Activated CD8-positive, alpha-beta memory T cell treated with anti-CD3 and anti-CD28 coated beads for 36 hours (primary cell): ENCODE results near the gene COL18A1. TPM values are rescaled to one million over a fixed set of nuclear protein-coding genes. Genes with fewer than 3 reads are reported as not detected.

Source experiments
- CTCF ChIA-PET: fragments of 350-600 bp; sonication (Branson Sonifier 250); formaldehyde crosslinking; loops from one replicate; lab custom pipeline; 2021; ENCODE audit warnings: antibody characterized with exemption; lab: Charles Lee
- POLR2A ChIA-PET: fragments of 350-600 bp; sonication (Branson Sonifier 250); formaldehyde crosslinking; loops from one replicate; lab custom pipeline; 2021; ENCODE audit warnings: antibody characterized with exemption; lab: Charles Lee
- total RNA-seq, 2 experiments: library from RNA; stranded (reverse); gene quantifications; one replicate each; pipeline ENCODE4 v1.2.3, GENCODE V29; 2021

COL18A1 gene
- total RNA-seq, 2 experiments from 2014 or later: 1.9 TPM

DNA sequence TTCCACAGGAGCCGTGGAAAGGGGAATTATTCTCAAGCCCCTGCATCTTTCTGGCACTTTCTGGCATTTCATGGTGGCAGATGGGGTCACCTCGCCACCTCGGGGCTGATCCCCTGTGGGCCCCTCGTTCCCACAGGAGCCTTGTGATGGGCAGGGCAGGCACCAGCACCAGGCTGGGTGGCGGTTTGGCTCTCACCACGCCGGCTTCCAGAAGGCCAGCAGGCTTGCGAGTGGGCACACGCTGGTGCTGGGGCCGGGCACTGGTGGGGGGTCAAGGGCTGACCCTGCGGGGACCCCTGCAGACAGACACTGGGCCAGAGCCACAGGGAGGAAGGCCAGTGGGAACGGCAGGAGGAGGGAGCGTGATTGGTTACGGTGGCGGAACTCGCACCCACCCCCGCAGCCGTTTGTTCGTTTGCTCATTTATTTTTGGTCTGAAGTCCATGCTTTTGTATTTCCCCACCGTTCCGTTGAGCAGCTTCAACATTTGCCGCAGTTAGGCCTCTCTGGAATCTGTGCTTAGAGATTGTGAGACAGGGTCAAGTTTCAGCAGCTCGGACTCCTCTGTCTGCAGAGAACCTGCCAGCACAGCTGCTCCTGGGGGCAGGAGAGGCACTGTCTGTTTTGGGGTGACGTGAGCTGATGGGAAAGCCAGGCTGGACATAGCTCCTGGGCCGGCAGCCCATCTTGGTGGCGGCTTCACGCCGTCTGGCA, 5.3 kb downstream of the COL18A1 start:
- ChIA-PET POLR2A (no interaction called here), CTCF (no interaction called here)

DNA sequence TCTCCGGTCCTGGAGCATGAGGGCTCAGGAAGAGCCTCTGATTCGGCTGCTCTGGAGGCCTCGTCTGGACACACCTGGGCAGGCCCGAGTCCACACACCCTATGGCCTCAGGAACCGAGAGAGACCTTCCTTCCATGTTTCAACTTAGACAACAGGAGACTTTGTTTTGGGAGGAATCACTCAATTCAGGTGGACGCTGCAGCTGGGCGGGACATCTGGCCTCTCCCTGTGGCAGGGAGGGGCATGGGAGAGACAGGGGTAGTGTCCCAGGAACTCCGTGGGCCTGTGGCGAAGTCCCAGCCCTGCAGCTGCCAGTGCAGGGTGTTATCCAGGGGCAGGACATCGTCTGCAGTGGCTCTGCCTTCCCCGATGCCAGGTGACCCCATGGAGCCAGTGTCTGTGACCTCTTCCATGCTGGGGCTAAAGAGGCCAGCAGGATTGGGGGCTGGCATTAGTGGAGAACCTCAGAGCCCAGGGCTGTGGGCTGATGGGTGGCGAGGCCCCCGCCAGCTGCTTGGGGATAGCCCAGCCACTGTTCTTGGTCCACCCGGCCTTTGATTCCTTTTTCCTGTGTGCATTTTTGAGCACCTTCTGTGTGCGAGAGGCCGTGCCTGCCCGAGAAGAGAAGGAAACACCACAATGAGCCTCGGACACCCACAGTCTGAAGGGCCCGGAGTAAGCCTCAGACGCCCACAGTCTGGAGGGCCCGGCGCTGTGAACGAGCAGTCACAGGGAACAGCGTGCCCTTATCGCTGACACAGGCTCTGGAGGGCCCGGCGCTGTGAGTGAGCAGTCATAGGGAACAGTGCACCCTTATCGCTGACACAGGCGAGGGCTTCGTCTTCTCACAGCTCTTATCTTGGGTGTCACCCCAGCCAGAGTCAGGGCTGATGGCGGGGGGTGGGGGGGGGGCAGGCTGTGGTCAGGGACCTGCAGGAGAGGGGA, 6.2 kb downstream of the COL18A1 start:
- ChIA-PET POLR2A (no interaction called here), CTCF (no interaction called here)

DNA sequence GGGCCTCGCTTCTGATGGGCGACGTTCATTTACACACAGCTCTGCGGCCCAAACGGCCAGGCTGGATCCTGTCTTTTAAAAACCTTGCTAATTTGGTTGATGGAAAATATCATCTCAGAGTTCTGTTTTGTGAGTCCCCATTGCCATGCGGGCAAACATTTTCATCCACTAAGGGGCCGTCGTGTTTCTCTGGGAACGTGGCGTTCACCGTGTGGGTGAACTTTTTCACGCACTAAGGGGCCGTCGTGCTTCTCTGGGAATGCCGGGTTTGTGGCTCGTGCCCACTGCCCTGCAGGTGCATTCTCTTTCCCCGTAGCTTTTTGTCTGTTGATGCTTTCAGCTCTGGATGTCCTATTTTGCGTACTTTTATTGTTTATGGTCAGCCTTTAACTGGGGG, 6.8 kb downstream of the COL18A1 start:
- POLR2A ChIA-PET: no interaction called here
- CTCF ChIA-PET: no interaction called here

DNA sequence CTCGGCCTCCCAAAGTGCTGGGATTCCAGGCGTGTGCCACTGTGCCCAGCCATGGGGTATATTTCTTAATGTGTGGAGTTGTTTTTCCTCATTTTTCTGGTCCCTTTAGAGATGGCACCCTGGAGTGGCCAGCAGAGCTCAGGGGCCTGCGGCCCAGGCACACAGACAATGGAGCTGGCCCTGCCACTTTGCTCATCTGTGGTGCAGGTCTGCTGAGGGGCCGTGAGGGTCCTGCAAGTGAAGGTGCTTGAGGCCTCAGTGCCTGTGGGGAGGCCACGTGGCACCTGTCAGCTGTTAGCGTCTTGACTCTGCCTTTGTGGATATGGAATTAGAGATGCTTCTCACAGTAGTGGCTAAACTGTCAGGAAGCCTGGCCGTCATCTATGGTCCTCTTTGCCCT, 7.5 kb downstream of the COL18A1 start:
- POLR2A ChIA-PET: no interaction called here
- CTCF ChIA-PET: no interaction called here

DNA sequence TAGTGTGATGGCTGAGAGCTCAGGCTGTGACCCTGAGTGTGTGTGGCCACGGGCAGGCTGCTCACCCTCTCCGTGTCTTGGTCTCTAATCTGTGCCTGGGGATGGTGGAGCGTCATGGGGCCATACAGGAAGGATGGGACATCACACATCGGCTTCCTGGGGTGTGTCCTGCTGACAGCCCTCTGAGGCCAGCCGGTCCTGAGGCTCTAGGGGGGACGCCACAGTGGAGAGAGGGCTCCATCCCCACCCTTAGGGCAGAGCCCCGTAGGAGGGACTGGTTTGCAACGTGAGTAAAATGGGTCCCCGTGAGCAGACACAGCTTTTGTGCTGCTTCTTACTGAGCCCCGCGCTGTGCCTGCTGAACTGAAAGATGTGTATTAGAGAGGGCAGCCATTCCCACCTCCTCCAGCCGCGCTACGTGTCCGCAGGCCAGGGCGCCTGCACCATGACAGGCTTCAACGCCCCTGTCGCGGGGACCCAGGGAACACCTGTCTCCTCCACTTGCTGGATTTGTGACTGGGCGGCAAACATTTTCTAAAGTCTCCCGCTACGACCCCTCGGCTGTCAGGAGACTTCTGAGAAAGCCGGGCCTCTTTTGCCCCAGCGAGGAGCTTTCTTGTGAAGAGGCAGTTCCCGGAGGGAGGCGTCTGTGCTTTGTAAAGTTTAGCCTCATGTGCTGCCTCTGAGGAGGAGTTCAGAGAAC, 8.1 kb downstream of the COL18A1 start:
- ChIA-PET CTCF (no interaction called here), POLR2A (no interaction called here)

DNA sequence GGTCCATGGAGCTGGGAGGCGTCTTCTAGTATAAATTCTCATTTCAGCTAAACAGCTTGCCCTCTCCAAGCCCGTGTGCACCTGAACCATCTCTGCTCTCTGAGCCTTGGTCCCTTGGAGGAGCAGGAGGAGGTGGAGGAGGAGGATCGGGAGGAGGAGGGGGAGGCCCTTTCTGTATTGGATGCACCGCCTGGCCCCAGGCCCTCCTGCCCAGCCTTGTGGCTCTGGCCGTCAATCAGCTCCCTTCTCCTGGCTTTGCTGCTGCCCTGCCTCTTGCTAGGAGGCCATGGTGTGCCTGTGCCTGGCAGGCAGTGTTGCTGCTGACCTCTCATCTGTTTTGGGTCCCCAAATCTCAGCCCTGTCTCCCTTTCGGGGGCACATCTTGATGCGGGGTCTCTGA, 9.0 kb downstream of the COL18A1 start:
- CTCF ChIA-PET: no interaction called here
- POLR2A ChIA-PET: no interaction called here

DNA sequence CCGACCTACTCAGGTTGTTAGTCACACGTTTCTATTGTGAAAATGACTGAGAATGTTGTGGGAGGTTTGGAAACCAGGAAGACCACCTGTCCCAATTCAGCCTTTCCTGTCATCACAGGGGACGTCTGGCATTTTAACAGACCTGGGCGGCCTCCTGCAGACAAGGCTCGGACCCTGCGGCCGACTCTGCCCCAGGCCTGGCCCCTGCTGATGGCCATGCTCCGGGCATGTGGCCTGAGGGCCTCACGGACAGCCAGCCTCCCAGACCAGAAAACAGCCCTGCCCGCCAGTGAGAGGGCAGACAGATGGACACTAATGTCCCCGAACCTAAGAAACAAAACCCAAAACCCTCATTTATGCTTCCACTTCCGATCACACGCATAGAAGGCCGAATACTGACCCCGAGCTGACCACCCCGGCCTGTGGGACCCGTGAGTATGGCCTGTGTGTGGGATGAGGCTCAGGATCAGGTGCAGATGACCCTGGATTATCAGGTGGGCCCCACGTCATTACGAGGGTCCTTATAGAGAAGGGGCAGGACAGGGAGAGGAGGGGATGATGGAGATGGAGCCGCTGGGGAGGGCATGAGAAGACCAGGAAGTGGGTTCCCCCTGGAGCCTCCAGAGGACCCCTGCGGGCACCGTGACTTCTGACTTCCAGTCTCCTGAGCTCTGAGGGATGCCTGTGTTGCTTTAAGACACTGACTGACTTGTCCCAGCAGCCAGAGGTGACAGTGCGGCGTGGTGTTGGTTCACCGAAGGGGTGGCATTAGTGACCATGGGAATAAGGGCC, 9.6 kb downstream of the COL18A1 start:
- ChIA-PET CTCF (no interaction called here), POLR2A (no interaction called here)

DNA sequence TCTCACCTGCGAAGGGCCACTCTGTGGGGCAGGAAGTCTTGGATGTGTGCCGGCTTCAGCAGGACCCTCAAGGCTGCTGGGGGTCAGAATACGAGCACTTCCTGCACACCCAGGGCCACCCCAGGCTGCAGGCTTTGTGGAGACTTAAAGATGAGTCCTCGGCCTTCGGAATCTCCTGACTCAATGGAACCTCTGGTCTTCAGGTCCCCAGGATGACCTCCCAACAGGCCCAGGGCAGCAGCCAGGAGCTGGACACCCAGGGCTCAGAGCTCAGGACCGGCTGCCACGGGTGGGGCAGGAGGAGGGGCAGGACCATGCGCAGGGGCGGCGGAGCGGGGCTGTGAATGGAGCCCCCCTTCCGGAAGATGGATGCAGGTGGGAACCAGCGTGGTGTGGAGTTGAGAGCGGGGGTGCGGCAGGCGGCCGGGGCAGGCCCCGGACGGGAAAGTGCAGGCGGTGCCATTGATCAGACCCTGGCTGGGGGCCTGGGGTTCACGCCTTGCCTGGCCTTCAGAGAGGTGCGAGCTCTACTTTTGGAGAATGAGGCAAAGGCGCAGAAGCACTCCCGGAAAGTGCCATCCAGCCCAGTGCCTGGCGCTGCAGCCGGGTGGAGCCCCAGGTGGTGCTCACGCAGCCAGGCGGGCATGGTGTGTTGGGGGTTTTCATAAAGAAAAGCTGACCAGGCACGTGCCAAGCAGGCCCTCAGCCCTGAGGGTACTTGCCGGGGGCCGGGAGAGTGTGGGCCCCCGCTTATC, 10.4 kb downstream of the COL18A1 start:
- CTCF ChIA-PET: no interaction called here
- POLR2A ChIA-PET: no interaction called here

DNA sequence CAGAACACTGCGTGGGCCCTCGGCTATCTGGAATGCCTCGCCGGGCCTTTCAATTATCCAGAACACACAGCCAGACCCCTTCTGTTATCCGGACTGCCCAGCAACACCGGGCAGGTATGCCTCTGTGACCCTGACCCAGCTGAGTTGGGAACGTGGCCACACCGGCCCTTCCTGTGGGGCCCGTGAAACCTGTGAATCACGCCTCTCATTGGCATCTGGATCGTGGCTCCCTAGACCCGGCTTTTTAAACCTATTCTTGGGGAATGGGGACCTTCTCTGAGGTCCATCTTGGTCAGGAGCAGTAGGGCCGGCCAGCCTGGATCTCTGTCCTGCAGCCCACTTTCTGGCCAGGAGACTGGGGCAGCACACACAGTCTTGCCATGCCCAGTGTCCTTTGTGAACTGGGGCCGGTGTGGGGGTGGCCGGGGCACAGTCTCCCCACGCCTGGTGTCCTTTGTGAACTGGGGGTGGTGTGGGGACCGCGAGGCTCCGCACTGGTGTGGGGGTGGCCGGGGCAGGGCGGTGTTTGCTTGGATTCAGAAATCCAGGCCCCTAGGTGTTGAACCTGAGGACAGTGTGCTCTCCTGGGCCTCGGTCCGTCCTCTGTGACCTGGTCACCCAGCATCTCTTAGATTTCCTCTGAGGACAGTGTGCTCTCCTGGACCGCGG, 11.1 kb downstream of the COL18A1 start:
- ChIA-PET CTCF (no interaction called here), POLR2A (no interaction called here)

DNA sequence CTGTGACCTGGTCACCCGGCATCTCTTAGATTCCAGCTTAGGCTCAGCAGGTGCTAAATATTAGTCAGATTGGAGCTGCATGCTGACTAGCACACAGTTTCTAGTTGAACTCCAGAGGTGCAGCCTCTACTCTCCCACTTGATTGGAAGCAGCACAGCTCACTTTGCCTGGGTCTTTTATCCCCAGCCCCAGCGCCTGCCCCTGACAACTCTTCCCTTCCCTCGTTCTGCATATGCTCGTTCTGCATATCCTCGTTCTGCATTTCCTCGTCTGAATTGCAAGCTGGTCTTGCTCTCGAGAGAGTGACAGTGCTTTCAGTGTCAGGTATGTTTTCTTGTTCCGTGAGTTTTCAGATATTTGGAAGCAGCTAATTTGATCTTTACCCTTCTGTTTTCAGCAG, 11.7 kb downstream of the COL18A1 start:
- ChIA-PET POLR2A (no interaction called here), CTCF (no interaction called here)

DNA sequence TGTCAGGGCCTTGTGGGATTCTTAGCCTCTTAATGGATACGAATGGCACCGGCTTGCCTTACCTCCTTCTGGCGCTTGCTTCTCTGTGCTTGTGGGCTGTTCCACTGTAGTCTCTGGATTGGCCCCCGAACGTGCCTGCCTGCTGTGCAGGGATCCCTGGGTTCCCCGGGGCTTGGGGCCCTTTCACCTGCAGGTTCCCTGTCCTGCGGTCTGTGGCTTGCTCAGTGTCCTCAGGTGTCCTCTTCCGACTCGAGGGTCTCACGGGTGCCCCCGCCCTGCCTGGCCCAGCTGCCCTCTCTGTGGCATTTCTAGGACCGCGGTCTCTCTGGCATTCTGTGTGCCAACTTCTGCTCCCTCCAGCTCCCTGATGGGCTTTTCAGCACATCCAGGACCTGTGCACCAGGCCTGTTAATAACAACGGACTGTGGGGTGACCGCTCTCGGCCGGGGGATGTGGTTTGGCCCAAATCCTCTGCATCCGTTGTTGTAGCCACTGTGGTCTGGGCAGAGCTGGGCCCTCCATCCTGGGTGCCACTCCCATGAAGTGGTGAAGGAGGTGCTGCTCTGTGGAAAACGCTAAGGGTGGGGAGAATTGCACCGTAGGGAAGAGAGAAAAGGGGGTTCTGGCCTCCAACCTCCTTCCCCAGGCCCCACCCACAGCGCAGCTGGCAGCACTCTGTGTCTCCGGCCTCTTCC, 12.4 kb downstream of the COL18A1 start:
- CTCF ChIA-PET: interaction anchor here (1.2 kb wide), 1 partner anchor 31 kb away, joined by 3 read pairs; no protein-coding TSS in a partner anchor
- POLR2A ChIA-PET: no interaction called here

DNA sequence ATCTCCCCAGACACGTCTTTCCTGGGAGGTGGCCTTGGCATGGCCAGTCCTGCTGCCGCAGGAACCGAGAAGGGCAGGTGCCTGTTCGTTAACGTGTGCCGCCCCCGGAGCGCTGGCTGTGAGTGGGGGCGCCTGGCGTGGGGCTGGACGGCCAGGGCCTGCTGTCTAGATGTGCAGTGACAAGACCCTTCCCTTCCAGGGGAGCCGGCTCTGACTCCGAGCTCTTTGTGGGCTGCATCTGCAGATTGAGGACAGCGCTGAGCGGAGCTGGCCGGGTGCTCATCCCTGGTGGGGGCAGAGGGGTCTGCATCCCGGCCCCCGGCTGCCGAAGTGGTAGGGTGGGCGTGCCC, 13.0 kb downstream of the COL18A1 start:
- ChIA-PET CTCF (interaction anchor here (1.2 kb wide), 1 partner anchor 31 kb away, joined by 3 read pairs; no protein-coding TSS in a partner anchor), POLR2A (no interaction called here)

DNA sequence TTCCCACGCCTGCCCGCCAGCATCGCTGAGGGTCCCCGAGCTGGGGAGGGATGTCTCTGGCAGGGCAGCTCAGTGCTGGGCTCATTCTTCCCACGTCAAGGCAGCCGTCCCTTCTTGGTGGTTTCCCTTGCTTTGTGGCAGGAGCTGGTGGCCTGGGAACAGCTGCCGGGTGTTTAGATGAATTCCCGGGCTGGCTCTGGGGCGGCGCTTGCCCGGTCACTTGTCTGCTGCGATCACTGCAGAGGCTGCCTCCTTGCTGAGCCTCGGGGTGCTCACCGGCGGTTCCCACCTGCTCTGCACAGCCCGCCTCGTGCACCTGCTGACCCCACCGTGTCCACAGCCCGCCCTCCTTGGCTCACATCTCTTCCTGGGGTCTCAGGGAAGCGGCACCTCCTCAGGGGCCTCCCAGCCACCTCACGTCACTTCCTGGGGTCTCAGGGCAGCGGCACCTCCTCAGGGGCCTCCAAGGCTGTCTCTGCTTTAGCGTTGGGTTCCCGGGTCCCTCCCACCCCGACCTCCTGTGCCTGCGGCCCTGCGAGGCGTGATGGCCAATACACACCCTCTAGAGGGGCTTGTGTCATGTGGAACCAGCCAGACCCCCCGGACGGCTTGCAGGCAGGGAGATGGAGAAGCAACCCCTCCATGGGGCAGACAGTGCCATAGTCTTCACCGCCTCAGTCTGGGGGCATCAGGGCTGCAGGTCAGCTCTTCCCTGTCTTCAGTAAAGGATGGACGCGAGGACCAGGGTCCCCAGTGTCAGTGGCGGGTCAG, 13.5 kb downstream of the COL18A1 start:
- CTCF ChIA-PET: interaction anchor here (1.2 kb wide), 1 partner anchor 32 kb away, joined by 3 read pairs; no protein-coding TSS in a partner anchor
- POLR2A ChIA-PET: no interaction called here

DNA sequence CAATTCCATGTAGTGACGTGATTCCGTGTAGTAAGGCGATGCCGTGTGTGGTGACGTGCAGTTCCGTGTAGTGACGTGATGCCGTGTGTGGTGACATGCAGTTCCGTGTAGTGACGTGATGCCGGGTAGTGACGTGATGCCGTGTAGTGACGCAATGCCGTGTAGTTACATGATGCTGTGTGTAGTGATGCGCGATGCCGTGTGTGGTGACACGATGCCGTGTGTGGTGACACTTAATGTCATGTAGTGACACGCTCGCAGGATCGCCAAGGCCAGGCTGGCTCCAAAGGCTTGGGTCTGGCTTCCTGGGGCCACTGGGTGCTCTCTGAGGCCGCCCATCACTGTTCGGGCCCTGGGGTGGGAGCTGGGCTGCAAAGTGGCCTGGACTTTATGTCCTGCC, 14.2 kb downstream of the COL18A1 start:
- POLR2A ChIA-PET: no interaction called here
- CTCF ChIA-PET: no interaction called here

DNA sequence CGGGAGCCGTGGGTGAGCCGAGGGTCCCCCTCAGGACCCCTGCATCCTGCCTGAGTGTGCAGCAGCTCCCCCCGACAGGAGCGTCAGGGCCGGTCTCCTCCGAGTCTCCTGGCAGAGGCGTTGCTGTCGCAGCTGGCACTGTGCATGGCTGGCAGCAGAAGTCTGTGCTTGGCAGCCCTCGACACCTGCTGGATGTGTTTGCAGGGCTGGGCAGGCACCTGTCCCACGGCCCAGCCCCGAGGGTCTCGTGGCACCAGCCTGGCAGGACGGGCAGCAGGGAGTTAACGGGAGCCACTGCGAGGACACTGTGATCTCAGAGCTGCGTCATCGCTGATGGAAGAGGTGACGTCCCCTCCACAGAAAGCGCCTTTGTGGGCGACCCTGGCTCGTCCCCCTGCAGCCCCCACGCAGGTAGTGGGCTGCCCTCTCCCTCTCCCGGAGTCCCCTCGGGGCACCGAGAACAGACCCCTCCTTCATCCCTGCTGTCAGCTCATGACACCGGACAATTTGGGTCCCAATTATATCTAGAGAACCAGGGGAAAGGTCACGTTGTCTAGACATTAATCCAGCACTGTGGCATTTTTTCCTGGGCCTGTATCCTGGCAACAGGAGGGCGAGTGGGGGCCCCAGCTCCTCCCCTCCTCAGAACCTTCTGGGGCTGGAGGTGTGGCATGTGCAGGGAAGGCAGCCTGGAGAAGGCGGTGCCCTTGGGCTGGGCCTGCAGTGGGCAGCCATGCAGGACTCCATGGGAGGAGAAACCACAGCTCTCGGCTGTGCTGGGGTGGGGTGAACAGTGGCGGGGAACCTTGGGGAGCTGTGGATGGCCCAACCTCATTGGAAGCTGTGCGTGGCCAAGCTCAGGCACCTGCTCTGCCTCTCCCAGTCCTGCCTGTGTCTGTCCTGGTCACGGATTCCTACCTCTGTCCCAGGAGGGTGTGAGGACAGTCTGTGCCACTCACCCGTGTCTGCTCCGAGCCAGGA, 15.4 kb downstream of the COL18A1 start:
- CTCF ChIA-PET: no interaction called here
- POLR2A ChIA-PET: no interaction called here
